Measurements from ENCODE around the gene BICC1. TPM values are rescaled to one million over a fixed set of nuclear protein-coding genes. Genes with fewer than 3 reads are reported as not detected.
A peak's percentile ranks its signal among the peaks of the same experiment; 100 is the strongest.

BICC1 gene
- total RNA-seq, 2 donors from 2014 or later, result 35.3 to 42.0 TPM

GRCh38 chr10:58754469-58755339 lies 242.0 kb downstream of the BICC1 start:
- ATAC-seq, result peak; percentile 12
- no peaks in the 10 kb centered on the region for H3K9me3 ChIP-seq
- H3K4me3 ChIP-seq, result no peak overlapping the region
- H3K27me3 ChIP-seq, result no peaks in the 10 kb centered on the region
- WGBS, 2 donors, result 59 to 60% methylated on average over 4 of the region's 4 CpGs
- H3K4me1 ChIP-seq, result peaks cover 22% of the 10 kb centered on the region
- no peaks in the 10 kb centered on the region for H3K36me3 ChIP-seq (replicated peaks in 1 of 2; ENCODE audit: insufficient read depth in 1 of 2, low read depth in 2 of 2)
- TF ChIP-seq CTCF (IDR thresholded peaks at IDR 0.05) (no peak), POLR2A (IDR thresholded peaks at IDR 0.05) (no peak)
- no peak overlapping the region for H3K27ac ChIP-seq
- intact Hi-C loops (cut with DNase I), result no loop called here
- DNase-seq, result no peak

GRCh38 chr10:58755340-58755610 lies 242.6 kb downstream of the BICC1 start:
- Histone ChIP-seq H3K27ac (peak overlapping the region in 1 of 4 donors; percentile 52), H3K27me3 (no peaks in the 10 kb centered on the region), H3K4me3 (no peak overlapping the region), H3K36me3 (replicated peaks in 1 of 2; ENCODE audit: insufficient read depth in 1 of 2, low read depth in 2 of 2) (no peaks in the 10 kb centered on the region), H3K9me3 (no peaks in the 10 kb centered on the region), H3K4me1 (peaks cover 22% of the 10 kb centered on the region)
- TF ChIP-seq CTCF (IDR thresholded peaks at IDR 0.05), result no peak
- TF ChIP-seq POLR2A (IDR thresholded peaks at IDR 0.05), result no peak
- intact Hi-C loops (cut with DNase I), result no loop called here
- 96 to 100% methylated on average over 1 of the region's 1 CpG for WGBS, 2 donors
- no peak for ATAC-seq
- no peak for DNase-seq

GRCh38 chr10:58755677-58756076 lies 243.0 kb downstream of the BICC1 start:
- H3K4me1 ChIP-seq, result peaks cover 22% of the 10 kb centered on the region
- no peak for ATAC-seq
- intact Hi-C loops (cut with DNase I), result no loop called here

GRCh38 chr10:58756130-58756719 lies 243.6 kb downstream of the BICC1 start:
- H3K27me3 ChIP-seq, result no peaks in the 10 kb centered on the region
- no peaks in the 10 kb centered on the region for H3K9me3 ChIP-seq
- peak overlapping the region in 2 of 4 donors; percentile 22 to 52 for H3K27ac ChIP-seq
- ATAC-seq (no peak), DNase-seq (no peak)
- intact Hi-C loops (cut with DNase I), result no loop called here
- peaks cover 22% of the 10 kb centered on the region for H3K4me1 ChIP-seq
- H3K36me3 ChIP-seq (replicated peaks in 1 of 2; ENCODE audit: insufficient read depth in 1 of 2, low read depth in 2 of 2), result no peaks in the 10 kb centered on the region
- H3K4me3 ChIP-seq, result no peak overlapping the region
- no peak for TF ChIP-seq POLR2A (IDR thresholded peaks at IDR 0.05)
- no peak for TF ChIP-seq CTCF (IDR thresholded peaks at IDR 0.05)
- 43 to 49% methylated on average over 6 of the region's 6 CpGs for WGBS, 2 donors

More at GRCh38 chr10:58755677-58756076, 243.0 kb downstream of the BICC1 start:
- Histone ChIP-seq H3K4me3 (no peak overlapping the region), H3K27me3 (no peaks in the 10 kb centered on the region), H3K27ac (peak overlapping the region in 2 of 4 donors; percentile 22 to 52), H3K36me3 (replicated peaks in 1 of 2; ENCODE audit: insufficient read depth in 1 of 2, low read depth in 2 of 2) (no peaks in the 10 kb centered on the region), H3K9me3 (no peaks in the 10 kb centered on the region)
- 46 to 54% methylated on average over 4 of the region's 4 CpGs for WGBS, 2 donors
- TF ChIP-seq CTCF (IDR thresholded peaks at IDR 0.05), result no peak
- no peak for TF ChIP-seq POLR2A (IDR thresholded peaks at IDR 0.05)
- DNase-seq, result no peak
